ENCODE measurements around the gene MED31.

The MED31 gene

DNA sequence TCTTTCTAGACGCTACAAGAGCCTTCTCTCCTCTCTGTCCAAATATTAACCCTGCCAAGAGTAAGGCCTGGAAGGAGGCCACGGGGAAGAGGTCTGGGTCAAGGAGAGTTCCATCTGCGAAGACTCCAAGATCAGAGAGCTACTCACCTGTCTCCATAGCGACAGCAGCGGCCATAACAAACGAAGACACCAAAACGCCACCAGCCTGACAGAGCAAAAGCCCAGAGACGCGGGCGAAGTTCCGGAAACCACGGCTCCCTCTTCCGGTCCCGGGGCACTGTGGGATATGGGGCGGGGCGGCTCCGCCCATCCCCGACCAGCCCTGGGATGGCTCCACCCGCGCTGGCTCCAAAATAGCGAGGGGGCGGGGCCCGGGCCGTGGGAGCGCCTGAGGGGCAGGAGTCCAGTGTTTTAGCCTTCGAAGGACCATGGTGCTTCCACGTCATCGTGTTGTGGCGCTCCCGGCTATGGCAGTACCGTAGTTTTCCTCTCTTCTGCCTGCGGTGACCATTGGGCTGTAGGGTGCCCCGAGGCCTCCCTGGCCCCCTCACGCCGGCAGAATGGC lies at the start of gene MED31, which contains the start of gene C17orf100 (continued):
- TF ChIP-seq ZNF843 (tag by site-specific recombination; IDR thresholded peaks at IDR 0.05) (no peak; the same call in 1 of the 2 replicates), ZNF514 (tag by site-specific recombination; IDR thresholded peaks at IDR 0.05) (no peak), ZNF366 (tag by site-specific recombination; conservative IDR thresholded peaks at IDR 0.05) (no peak), ZNF558 (tag by site-specific recombination; IDR thresholded peaks at IDR 0.05) (no peak), ZNF140 (tag by site-specific recombination; IDR thresholded peaks at IDR 0.05) (no peak), BCL11A (tag by site-specific recombination; IDR thresholded peaks at IDR 0.05; ENCODE audit: low read depth) (no peak), PATZ1 (tag by site-specific recombination; IDR thresholded peaks at IDR 0.05) (peak; percentile 64; the same call in 1 of the 2 replicates), ZEB2 (tag by site-specific recombination; IDR thresholded peaks at IDR 0.05) (0 out of 2 replicates have a peak, but pooled peaks have one; percentile 16), ZNF501 (tag by site-specific recombination; IDR thresholded peaks at IDR 0.05) (no peak; the same call in 1 of the 2 replicates), ZSCAN30 (tag by site-specific recombination; IDR thresholded peaks at IDR 0.05) (0 out of 2 replicates have a peak, but pooled peaks have one; percentile 8), ZBTB26 (tag by site-specific recombination; optimal IDR thresholded peaks at IDR 0.05) (no peak), ZNF658 (tag by site-specific recombination; IDR thresholded peaks at IDR 0.05) (no peak), ZXDB (tag by site-specific recombination; IDR thresholded peaks at IDR 0.05) (no peak), ZNF48 (tag by site-specific recombination; IDR thresholded peaks at IDR 0.05) (no peak), ZNF292 (tag by site-specific recombination; IDR thresholded peaks at IDR 0.05; ENCODE audit: borderline replicate concordance, low read depth) (no peak), ZBTB44 (tag by site-specific recombination; IDR thresholded peaks at IDR 0.05) (no peak), ZNF624 (tag by site-specific recombination; IDR thresholded peaks at IDR 0.05) (no peak), ZNF670 (tag by site-specific recombination; IDR thresholded peaks at IDR 0.05; ENCODE audit: low read depth) (no peak), ZNF324 (tag by site-specific recombination; IDR thresholded peaks at IDR 0.05) (no peak), ZSCAN23 (tag by site-specific recombination; IDR thresholded peaks at IDR 0.05) (no peak), ZNF792 (tag by site-specific recombination; IDR thresholded peaks at IDR 0.05) (no peak), ZFP3 (tag by site-specific recombination; IDR thresholded peaks at IDR 0.05; ENCODE audit: low read depth) (no peak), ZNF518A (tag by site-specific recombination; conservative IDR thresholded peaks at IDR 0.05; ENCODE audit: low read depth) (peak; percentile 76), GFI1B (tag by site-specific recombination; IDR thresholded peaks at IDR 0.05) (no peak), TRIM28 (IDR thresholded peaks at IDR 0.05; ENCODE audit: borderline replicate concordance, low read length) (no peak), ZNF623 (tag by site-specific recombination; IDR thresholded peaks at IDR 0.05) (no peak), ZNF600 (tag by site-specific recombination; IDR thresholded peaks at IDR 0.05) (peak; percentile 25; the same call in 1 of the 2 replicates), GLIS2 (tag by site-specific recombination; IDR thresholded peaks at IDR 0.05) (no peak)
- TF ChIP-seq, protein P1, sequence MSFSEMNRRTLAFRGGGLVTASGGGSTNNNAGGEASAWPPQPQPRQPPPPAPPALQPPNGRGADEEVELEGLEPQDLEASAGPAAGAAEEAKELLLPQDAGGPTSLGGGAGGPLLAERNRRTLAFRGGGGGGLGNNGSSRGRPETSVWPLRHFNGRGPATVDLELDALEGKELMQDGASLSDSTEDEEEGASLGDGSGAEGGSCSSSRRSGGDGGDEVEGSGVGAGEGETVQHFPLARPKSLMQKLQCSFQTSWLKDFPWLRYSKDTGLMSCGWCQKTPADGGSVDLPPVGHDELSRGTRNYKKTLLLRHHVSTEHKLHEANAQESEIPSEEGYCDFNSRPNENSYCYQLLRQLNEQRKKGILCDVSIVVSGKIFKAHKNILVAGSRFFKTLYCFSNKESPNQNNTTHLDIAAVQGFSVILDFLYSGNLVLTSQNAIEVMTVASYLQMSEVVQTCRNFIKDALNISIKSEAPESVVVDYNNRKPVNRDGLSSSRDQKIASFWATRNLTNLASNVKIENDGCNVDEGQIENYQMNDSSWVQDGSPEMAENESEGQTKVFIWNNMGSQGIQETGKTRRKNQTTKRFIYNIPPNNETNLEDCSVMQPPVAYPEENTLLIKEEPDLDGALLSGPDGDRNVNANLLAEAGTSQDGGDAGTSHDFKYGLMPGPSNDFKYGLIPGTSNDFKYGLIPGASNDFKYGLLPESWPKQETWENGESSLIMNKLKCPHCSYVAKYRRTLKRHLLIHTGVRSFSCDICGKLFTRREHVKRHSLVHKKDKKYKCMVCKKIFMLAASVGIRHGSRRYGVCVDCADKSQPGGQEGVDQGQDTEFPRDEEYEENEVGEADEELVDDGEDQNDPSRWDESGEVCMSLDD (tag by site-specific recombination; IDR thresholded peaks at IDR 0.05): no peak

Measured in HEK293 (cell line).